Endothelial cell (in vitro differentiated cells): Measurements from ENCODE around the gene TMEM179. TPM values are rescaled to one million over a fixed set of nuclear protein-coding genes. Genes with fewer than 3 reads are reported as not detected.
"Not testable (repeated sequence)": the region's sequence is repeated elsewhere in the genome, so short reads cannot be mapped to it uniquely, and the experiment has no call there.

Experiments used
- DNase-seq: peaks from one replicate; pipeline ENCODE4 v3.0.0; 2021; ENCODE audit warnings: low spot score
- H3K27ac Mint-ChIP-seq: one replicate; pipeline ENCODE4 v1.8.0; 2021; ENCODE audit warnings: mixed read lengths, inconsistent platforms; ENCODE audit not compliant: unreplicated experiment
- H3K27me3 Mint-ChIP-seq: one replicate; pipeline ENCODE4 v1.8.0; 2021; ENCODE audit warnings: mild to moderate bottlenecking, moderate library complexity, mixed read lengths, inconsistent platforms; ENCODE audit not compliant: unreplicated experiment
- H3K36me3 Mint-ChIP-seq: one replicate; pipeline ENCODE4 v1.8.0; 2021; ENCODE audit warnings: mild to moderate bottlenecking, low read depth, mixed read lengths, inconsistent platforms; ENCODE audit not compliant: unreplicated experiment
- H3K4me1 Mint-ChIP-seq: one replicate; pipeline ENCODE4 v1.8.0; 2021; ENCODE audit warnings: mild to moderate bottlenecking, mixed read lengths, inconsistent platforms; ENCODE audit not compliant: unreplicated experiment
- H3K4me3 Mint-ChIP-seq: one replicate; pipeline ENCODE4 v1.8.0; 2021; ENCODE audit warnings: mild to moderate bottlenecking, mixed read lengths, inconsistent platforms; ENCODE audit not compliant: unreplicated experiment
- H3K9me3 Mint-ChIP-seq: one replicate; pipeline ENCODE4 v1.8.0; 2021; ENCODE audit warnings: mixed read lengths, inconsistent platforms; ENCODE audit not compliant: unreplicated experiment
- total RNA-seq: library from RNA; stranded (reverse); fragmentation: NEBNext Ultra II Directional; extraction: Animal tissue kit (Norgen Biotek cat#: 25700); gene quantifications from one replicate; pipeline ENCODE4 v1.2.1, GENCODE V29; 2021; ENCODE audit not compliant: unreplicated experiment
- TF ChIP-seq, protein P1 (sequence below): fragments of 200-600 bp; sonication (generic); IDR thresholded peaks from one replicate; pipeline ENCODE4 v1.5.0; 2021; ENCODE audit warnings: antibody characterized with exemption; ENCODE audit not compliant: unreplicated experiment

The TMEM179 gene
- total RNA-seq, 1 donor from 2014 or later = 0.54 TPM

DNA sequence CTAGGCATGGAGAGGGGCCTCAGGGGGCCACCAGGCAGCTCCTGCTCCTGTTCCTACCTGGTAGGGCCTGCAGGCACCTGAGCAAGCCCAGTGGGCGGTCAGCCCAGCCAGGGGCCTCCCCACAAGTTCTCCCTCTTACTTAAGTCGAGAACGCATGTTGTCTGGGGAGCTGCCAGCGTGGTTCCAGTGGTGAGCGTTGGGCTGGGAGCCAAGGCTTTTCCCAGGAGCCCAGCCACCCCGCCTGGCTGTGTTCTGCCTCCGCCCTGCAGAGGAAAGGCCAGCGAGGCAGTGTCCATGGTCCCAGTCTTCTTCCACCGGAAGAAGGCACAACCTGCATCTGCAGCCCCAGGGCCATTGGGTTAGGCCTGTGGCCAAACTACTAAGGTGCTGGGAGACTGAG, 23.6 kb downstream of the TMEM179 start:
- Mint-ChIP-seq H3K9me3 (no peaks in the 10 kb centered on the region), H3K27ac (no peak overlapping the region), H3K36me3 (peaks cover 3% of the 10 kb centered on the region), H3K4me1 (no peaks in the 10 kb centered on the region), H3K4me3 (no peak overlapping the region), H3K27me3 (peaks cover 11% of the 10 kb centered on the region)
- TF ChIP-seq, protein P1, sequence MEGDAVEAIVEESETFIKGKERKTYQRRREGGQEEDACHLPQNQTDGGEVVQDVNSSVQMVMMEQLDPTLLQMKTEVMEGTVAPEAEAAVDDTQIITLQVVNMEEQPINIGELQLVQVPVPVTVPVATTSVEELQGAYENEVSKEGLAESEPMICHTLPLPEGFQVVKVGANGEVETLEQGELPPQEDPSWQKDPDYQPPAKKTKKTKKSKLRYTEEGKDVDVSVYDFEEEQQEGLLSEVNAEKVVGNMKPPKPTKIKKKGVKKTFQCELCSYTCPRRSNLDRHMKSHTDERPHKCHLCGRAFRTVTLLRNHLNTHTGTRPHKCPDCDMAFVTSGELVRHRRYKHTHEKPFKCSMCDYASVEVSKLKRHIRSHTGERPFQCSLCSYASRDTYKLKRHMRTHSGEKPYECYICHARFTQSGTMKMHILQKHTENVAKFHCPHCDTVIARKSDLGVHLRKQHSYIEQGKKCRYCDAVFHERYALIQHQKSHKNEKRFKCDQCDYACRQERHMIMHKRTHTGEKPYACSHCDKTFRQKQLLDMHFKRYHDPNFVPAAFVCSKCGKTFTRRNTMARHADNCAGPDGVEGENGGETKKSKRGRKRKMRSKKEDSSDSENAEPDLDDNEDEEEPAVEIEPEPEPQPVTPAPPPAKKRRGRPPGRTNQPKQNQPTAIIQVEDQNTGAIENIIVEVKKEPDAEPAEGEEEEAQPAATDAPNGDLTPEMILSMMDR = no peak
- no peak for DNase-seq

DNA sequence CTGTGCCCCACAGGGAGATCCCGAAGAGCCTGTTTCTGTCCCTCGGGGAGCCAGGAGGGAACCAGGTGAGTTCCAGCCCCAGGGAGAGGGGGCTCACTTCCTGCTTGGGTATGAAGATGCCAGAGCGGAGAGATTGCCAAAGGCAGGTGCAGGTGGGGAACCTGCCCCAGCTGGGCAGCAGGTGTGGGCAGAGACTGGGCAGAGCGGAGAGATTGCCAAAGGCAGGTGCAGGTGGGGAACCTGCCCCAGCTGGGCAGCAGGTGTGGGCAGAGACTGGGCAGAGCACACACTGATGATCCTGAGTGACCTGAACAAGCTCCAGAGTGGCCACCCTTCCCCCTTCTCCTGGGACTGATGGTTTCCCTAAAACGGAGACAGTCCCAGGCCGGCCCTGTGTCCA, 24.6 kb downstream of the TMEM179 start:
- H3K4me1 Mint-ChIP-seq, DNase-seq, H3K27ac Mint-ChIP-seq, H3K36me3 Mint-ChIP-seq, H3K9me3 Mint-ChIP-seq, H3K4me3 Mint-ChIP-seq: not testable (repeated sequence)
- H3K27me3 Mint-ChIP-seq = peaks cover 10% of the 10 kb centered on the region

DNA sequence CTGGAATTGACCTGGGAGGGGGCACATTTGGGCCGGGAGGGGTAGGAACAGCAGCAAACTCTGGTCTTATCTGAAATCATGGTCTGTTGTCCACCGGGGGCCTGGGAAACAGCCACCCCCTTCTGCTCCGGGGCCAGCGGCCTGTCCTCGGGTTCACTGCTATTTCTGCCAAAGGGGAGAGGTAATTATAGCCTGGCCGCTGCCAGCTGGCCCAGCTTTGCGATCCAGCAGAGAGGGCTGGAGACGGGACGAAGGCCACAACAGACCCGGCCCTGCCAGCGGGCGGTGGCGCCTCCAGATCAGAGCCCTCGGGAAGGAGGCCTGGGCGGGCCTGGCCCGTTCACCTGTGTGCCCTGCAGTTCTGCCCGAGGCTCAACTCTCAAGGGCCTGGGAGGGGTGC, 25.1 kb downstream of the TMEM179 start, which contains the start of gene C14orf180:
Gene C14orf180, plus strand, starts transcription at position 258 of the 400 bp plus-strand sequence. CDS start 6,667 bp downstream, outside the sequence.
- Mint-ChIP-seq H3K27me3 (peaks cover 7% of the 10 kb centered on the region), H3K36me3 (peaks cover 3% of the 10 kb centered on the region), H3K4me1 (no peaks in the 10 kb centered on the region), H3K4me3 (no peak within 1 kb of the TSS), H3K27ac (no peak within 1 kb of the TSS), H3K9me3 (no peaks in the 10 kb centered on the region)
- TF ChIP-seq, protein P1 = no peak
- no peak for DNase-seq

DNA sequence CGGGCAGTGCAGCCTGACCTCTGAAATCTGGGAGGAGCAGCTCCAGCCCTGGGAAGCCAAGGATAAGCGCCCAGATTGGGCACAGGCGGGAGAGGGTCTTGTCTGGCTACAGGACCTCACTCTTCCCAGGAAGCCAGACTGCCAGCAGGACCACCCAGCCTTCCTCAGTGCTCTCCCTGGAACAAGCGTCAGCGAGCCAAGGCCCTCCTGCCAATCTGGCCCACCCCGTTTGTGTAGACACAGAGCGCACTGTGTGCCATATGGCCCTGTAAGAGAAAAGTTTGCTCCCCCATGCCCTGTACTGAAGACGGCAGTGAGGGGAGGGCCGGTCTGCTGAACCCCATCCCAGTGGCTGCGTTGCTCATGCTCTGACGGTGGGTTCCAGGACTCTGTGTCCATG, 26.3 kb downstream of the TMEM179 start:
- H3K4me1 Mint-ChIP-seq = no peaks in the 10 kb centered on the region
- TF ChIP-seq, protein P1 = no peak
- H3K27me3 Mint-ChIP-seq = peaks cover 4% of the 10 kb centered on the region
- H3K4me3 Mint-ChIP-seq = no peak overlapping the region
- no peak overlapping the region for H3K27ac Mint-ChIP-seq
- H3K9me3 Mint-ChIP-seq = no peaks in the 10 kb centered on the region
- no peak for DNase-seq
- no peaks in the 10 kb centered on the region for H3K36me3 Mint-ChIP-seq

DNA sequence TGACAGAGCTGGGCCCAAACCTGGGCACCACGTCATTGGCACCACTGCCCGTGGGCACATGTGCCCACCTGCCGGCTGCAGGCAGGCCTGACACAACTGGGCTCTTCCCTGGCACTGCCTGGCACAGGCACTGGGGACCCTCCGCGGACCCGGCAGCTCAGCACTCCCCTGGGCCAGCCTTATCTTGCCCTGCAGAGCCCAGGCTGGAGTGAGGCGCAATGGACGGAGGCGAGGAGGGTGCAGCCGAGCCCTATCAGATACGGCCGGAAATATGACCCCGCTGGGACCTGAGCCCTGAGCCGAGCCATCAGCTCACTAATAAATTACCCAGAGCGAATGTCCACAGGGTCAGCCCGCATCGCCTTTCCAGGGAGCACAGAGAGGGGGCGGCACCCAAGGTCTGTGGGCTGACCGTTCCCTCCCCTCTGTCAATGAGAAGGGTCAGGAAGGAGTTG, 26.7 kb downstream of the TMEM179 start:
- no peaks in the 10 kb centered on the region for H3K9me3 Mint-ChIP-seq
- DNase-seq = no peak

More for the DNA sequence above, 26.7 kb downstream of the TMEM179 start:
- Mint-ChIP-seq H3K4me3 (no peak overlapping the region), H3K27ac (no peak overlapping the region), H3K4me1 (no peaks in the 10 kb centered on the region), H3K36me3 (no peaks in the 10 kb centered on the region), H3K27me3 (peaks cover 4% of the 10 kb centered on the region)
- TF ChIP-seq, protein P1 = no peak
